ENCODE results near the gene BRD9.
"Not testable (repeated sequence)": the region's sequence is repeated elsewhere in the genome, so short reads cannot be mapped to it uniquely, and the experiment has no call there.

The BRD9 gene

GRCh38 chr5:892394-893136 lies at the start of gene BRD9, which contains the start of gene TRIP13:
TSS of gene BRD9 (minus strand) at chr5:892801. CDS start at chr5:892657, 144 bp downstream.
TSS of gene TRIP13 (plus strand) at chr5:892884. CDS start at chr5:892999, 115 bp downstream.
- DNase-seq: peak; percentile 92

GRCh38 chr5:940741-941140 lies 48.1 kb upstream of the BRD9 start:
- not testable (repeated sequence) for DNase-seq

- DNase-seq: no peak
These were observed 46.8 kb upstream of the BRD9 start for GRCh38 chr5:939368-939767.

- DNase-seq: no peak
These were observed 44.7 kb upstream of the BRD9 start for GRCh38 chr5:937151-937924.

- DNase-seq: no peak
These were observed 43.8 kb upstream of the BRD9 start for GRCh38 chr5:936149-937144.

GRCh38 chr5:935510-936084 lies 43.0 kb upstream of the BRD9 start:
- no peak for DNase-seq

GRCh38 chr5:934381-934967 lies 41.9 kb upstream of the BRD9 start:
- not testable (repeated sequence) for DNase-seq

GRCh38 chr5:933951-934350 lies 41.4 kb upstream of the BRD9 start:
- DNase-seq: not testable (repeated sequence)

GRCh38 chr5:933251-933861 lies 40.8 kb upstream of the BRD9 start:
- no peak for DNase-seq

GRCh38 chr5:932628-933250 lies 40.1 kb upstream of the BRD9 start:
- no peak for DNase-seq

GRCh38 chr5:932151-932627 lies 39.6 kb upstream of the BRD9 start:
- no peak for DNase-seq

GRCh38 chr5:931570-932145 lies 39.1 kb upstream of the BRD9 start:
- DNase-seq: no peak

GRCh38 chr5:930866-931265 lies 38.3 kb upstream of the BRD9 start:
- DNase-seq: no peak

GRCh38 chr5:929596-929995 lies 37.0 kb upstream of the BRD9 start:
- DNase-seq: no peak

GRCh38 chr5:929182-929581 lies 36.6 kb upstream of the BRD9 start:
- DNase-seq: not testable (repeated sequence)

- DNase-seq: no peak
These were observed 34.8 kb upstream of the BRD9 start for GRCh38 chr5:927172-928015.

- peak; percentile 19 for DNase-seq
These were observed 34.0 kb upstream of the BRD9 start for GRCh38 chr5:926417-927171.

- DNase-seq: peak; percentile 79
These were observed 30.8 kb upstream of the BRD9 start for GRCh38 chr5:923281-923873.

Measured in suppressor macrophage treated with lipopolysaccharide for 4 hours (primary cell).